AG10803 (cell line): Measurements from ENCODE around the gene CACUL1.
A peak's percentile ranks its signal among the peaks of the same experiment; 100 is the strongest.

Experiments used
- DNase-seq: peaks from one replicate; pipeline ENCODE4 v3.0.0; 2010; ENCODE audit warnings: low read depth
- H3K4me3 ChIP-seq: 2 replicates; pipeline ENCODE4 v1.5.1; 2011; ENCODE audit warnings: mild to moderate bottlenecking, low read length, control low read depth
- TF ChIP-seq, protein P1 (sequence below): conservative IDR thresholded peaks from 2 replicates; pipeline ENCODE4 v1.5.1; 2011; ENCODE audit warnings: mild to moderate bottlenecking, low read length, control low read depth, inconsistent platforms

The CACUL1 gene

DNA sequence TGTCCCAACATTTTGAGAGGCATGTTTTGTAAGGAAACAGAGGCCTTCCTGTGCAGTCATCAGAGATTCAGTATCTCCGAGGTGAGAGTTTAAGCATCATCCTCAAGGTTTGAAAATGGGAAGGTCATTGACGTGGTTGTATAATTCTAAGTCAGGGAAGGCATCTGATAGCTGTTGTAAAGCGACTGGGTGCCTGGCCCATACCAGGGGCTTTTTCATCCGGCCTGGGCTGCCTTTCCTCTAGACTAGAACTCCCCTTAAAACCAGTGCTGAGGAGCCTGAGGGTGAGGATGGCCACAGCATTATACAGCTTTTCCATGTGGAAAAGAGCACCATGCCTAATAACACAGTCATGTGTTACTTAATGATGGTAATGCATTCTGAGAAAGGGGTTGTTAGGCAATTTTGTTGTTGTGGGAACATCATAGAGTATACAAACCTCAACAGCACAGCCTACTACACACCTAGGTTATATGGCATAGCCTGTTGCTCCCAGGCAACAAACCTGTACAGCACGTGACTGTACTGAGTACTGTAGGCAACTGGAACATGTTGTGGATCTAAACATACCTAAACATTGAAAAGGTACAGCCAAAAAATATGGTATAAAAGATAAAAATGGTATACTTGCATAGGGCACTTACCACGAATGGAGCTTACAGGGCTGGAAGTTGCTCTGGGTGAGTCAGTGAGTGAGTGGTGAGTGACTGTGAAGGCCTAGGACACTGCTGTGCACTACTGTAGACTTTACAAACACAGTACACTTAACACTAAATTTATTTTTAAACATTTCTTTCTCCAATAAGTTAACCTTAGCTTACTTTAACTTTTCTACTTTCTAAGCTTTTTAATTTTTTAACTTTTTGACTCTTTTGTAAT, 13.5 kb upstream of the CACUL1 start:
- no peak overlapping the region for H3K4me3 ChIP-seq
- TF ChIP-seq, protein P1, sequence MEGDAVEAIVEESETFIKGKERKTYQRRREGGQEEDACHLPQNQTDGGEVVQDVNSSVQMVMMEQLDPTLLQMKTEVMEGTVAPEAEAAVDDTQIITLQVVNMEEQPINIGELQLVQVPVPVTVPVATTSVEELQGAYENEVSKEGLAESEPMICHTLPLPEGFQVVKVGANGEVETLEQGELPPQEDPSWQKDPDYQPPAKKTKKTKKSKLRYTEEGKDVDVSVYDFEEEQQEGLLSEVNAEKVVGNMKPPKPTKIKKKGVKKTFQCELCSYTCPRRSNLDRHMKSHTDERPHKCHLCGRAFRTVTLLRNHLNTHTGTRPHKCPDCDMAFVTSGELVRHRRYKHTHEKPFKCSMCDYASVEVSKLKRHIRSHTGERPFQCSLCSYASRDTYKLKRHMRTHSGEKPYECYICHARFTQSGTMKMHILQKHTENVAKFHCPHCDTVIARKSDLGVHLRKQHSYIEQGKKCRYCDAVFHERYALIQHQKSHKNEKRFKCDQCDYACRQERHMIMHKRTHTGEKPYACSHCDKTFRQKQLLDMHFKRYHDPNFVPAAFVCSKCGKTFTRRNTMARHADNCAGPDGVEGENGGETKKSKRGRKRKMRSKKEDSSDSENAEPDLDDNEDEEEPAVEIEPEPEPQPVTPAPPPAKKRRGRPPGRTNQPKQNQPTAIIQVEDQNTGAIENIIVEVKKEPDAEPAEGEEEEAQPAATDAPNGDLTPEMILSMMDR = no peak
- DNase-seq = no peak

GRCh38 chr10:118767297-118768040, 12.7 kb upstream of the CACUL1 start:
- H3K4me3 ChIP-seq = no peak overlapping the region
- no peak for DNase-seq
- TF ChIP-seq, protein P1 = no peak

DNA sequence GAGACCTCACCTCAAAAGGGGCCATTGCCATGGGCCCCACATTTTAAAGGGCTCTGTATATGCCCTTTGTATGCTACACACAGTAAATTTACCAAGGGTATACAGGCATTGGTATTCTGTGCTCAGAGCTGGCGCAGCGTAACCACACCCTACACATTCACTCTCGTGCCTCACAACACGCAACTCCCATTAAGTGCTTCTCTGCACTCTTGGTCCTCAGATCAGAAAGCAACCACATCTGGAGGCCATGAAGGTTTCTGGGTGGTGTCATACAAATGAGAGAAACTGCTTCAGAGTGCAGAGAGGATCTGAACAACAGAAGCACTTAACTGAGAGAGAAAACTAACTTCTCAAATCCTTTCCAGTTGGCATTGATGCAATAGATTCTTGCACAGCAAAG, 9.4 kb upstream of the CACUL1 start:
- H3K4me3 ChIP-seq = no peak overlapping the region
- DNase-seq = peak; percentile 12
- TF ChIP-seq, protein P1 = no peak

- TF ChIP-seq, protein P1 = no peak
- no peak overlapping the region for H3K4me3 ChIP-seq
- no peak for DNase-seq
Measured at GRCh38 chr10:118763202-118763988, 8.6 kb upstream of the CACUL1 start.

DNA sequence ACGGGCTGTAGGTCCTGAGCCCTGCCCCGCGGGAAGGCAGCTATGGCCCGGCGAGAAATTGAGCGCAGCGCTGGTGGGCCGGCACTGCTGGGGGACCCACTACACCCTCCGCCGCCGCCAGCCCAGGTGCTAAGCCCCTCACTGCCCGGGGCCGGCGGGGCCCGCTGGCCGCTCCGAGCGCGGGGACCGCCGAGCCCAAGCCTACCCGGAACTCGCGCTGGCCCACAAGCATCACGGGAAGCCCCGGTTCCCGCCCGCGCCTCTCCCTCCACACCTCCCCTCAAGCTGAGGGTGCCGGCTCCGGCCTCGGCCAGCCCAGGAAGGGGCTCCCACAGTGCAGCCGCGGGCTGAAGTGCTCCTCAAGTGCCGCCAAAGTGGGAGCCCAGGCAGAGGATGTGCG, 5.5 kb upstream of the CACUL1 start:
- DNase-seq = no peak
- no peak overlapping the region for H3K4me3 ChIP-seq
- TF ChIP-seq, protein P1 = no peak

DNA sequence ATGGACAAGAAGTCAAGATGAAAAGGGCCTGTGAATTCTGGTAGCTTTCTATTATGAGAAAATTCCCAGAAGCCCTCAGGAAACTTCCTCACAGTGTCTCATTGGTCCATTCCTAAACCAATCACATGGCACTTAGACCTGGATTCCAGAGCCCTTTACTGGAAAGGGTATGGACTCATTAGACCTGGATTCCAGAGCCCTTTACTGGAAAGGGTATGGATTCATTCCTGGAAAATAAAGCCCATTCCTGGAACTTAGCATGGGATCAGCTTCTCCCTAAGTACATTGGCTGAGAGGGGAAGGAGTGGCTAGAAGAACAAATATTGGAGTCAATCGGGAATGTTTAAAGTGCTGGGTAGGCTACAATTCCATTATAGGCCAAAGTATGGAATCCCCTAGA, 3.7 kb upstream of the CACUL1 start:
- H3K4me3 ChIP-seq = no peak overlapping the region
- TF ChIP-seq, protein P1 = no peak
- no peak for DNase-seq
